ENCODE measurements around the gene CEP63. TPM values are rescaled to one million over a fixed set of nuclear protein-coding genes. Genes with fewer than 3 reads are reported as not detected.

Gene CEP63
- total RNA-seq, 2 experiments from 2014 or later = 13.2 to 15.1 TPM

GRCh38 chr3:134449277-134449676 is 36.6 kb upstream of the CEP63 start:
- Histone ChIP-seq H3K4me3 (ENCODE audit: low read length) (no peak overlapping the region), H3K9me3 (ENCODE audit: control insufficient read depth in 1 of 2, insufficient read depth in 1 of 2, low read length in 2 of 2) (peaks cover 5 to 13% of the 10 kb centered on the region in 2 experiments), H3K27me3 (ENCODE audit: control insufficient read depth in 1 of 2, insufficient read depth in 2 of 2, low read length in 2 of 2) (peaks cover 7 to 11% of the 10 kb centered on the region in 2 experiments), H3K4me1 (ENCODE audit: insufficient read depth, low read length) (no peaks in the 10 kb centered on the region), H3K27ac (ENCODE audit: low read depth in 1 of 2, low read length in 2 of 2) (no peak overlapping the region), H3K36me3 (ENCODE audit: insufficient read depth, low read length) (no peaks in the 10 kb centered on the region)
- no peak overlapping the region for H3K4me3 Mint-ChIP-seq
- ATAC-seq (ENCODE audit: poor library complexity) = no peak
- intact Hi-C loops (cut with DNase I, micrococcal nuclease) = no loop called here
- ChIA-PET CTCF (no interaction called here), POLR2A (no interaction called here)
- no peaks in the 10 kb centered on the region for H3K9me3 Mint-ChIP-seq
- H3K4me1 Mint-ChIP-seq (ENCODE audit: low read depth) = no peaks in the 10 kb centered on the region
- H3K36me3 Mint-ChIP-seq (ENCODE audit: low read depth) = no peaks in the 10 kb centered on the region
- H3K27ac Mint-ChIP-seq = no peak overlapping the region
- peak in 3 of 14 experiments; percentile 3 to 21 (median 18) for DNase-seq
- no peak for TF ChIP-seq CTCF (IDR thresholded peaks at IDR 0.05)
- peaks cover 36% of the 10 kb centered on the region for H3K27me3 Mint-ChIP-seq

GRCh38 chr3:134449951-134450350 is 35.9 kb upstream of the CEP63 start:
- no peak overlapping the region for H3K27ac Mint-ChIP-seq
- ATAC-seq (ENCODE audit: poor library complexity) (no peak), DNase-seq (no peak)
- H3K27me3 Mint-ChIP-seq = peaks cover 36% of the 10 kb centered on the region
- ChIA-PET POLR2A (no interaction called here), CTCF (no interaction called here)
- TF ChIP-seq CTCF (IDR thresholded peaks at IDR 0.05) = no peak
- H3K36me3 ChIP-seq (ENCODE audit: insufficient read depth, low read length) = no peaks in the 10 kb centered on the region
- H3K27me3 ChIP-seq (ENCODE audit: control insufficient read depth in 1 of 2, insufficient read depth in 2 of 2, low read length in 2 of 2) = peaks cover 7 to 11% of the 10 kb centered on the region in 2 experiments
- H3K27ac ChIP-seq (ENCODE audit: low read depth in 1 of 2, low read length in 2 of 2) = no peak overlapping the region
- no peak overlapping the region for H3K4me3 Mint-ChIP-seq
- intact Hi-C loops (cut with DNase I, micrococcal nuclease) = no loop called here
- H3K36me3 Mint-ChIP-seq (ENCODE audit: low read depth) = no peaks in the 10 kb centered on the region
- no peaks in the 10 kb centered on the region for H3K9me3 Mint-ChIP-seq
- H3K9me3 ChIP-seq (ENCODE audit: control insufficient read depth in 1 of 2, insufficient read depth in 1 of 2, low read length in 2 of 2) = peaks cover 5 to 13% of the 10 kb centered on the region in 2 experiments
- H3K4me3 ChIP-seq (ENCODE audit: low read length) = no peak overlapping the region
- H3K4me1 ChIP-seq (ENCODE audit: insufficient read depth, low read length) = no peaks in the 10 kb centered on the region
- H3K4me1 Mint-ChIP-seq (ENCODE audit: low read depth) = no peaks in the 10 kb centered on the region

GRCh38 chr3:134453631-134454030 is 32.2 kb upstream of the CEP63 start:
- H3K36me3 ChIP-seq (ENCODE audit: insufficient read depth, low read length) = no peaks in the 10 kb centered on the region
- intact Hi-C loops (cut with DNase I, micrococcal nuclease) = no loop called here
- H3K9me3 ChIP-seq (ENCODE audit: control insufficient read depth in 1 of 2, insufficient read depth in 1 of 2, low read length in 2 of 2) = no peaks in the 10 kb centered on the region
- DNase-seq = no peak
- TF ChIP-seq CTCF (IDR thresholded peaks at IDR 0.05) = no peak
- no peak overlapping the region for H3K27ac ChIP-seq (ENCODE audit: low read depth in 1 of 2, low read length in 2 of 2)
- H3K4me3 Mint-ChIP-seq = no peak overlapping the region
- no peak overlapping the region for H3K27ac Mint-ChIP-seq
- H3K4me3 ChIP-seq (ENCODE audit: low read length) = no peak overlapping the region
- no peak for ATAC-seq (ENCODE audit: poor library complexity)
- ChIA-PET POLR2A (no interaction called here), CTCF (no interaction called here)
- no peaks in the 10 kb centered on the region for H3K4me1 ChIP-seq (ENCODE audit: insufficient read depth, low read length)
- no peaks in the 10 kb centered on the region for H3K4me1 Mint-ChIP-seq (ENCODE audit: low read depth)
- H3K27me3 Mint-ChIP-seq = peaks cover 33% of the 10 kb centered on the region
- no peaks in the 10 kb centered on the region for H3K9me3 Mint-ChIP-seq
- peaks cover 0 to 23% of the 10 kb centered on the region in 2 experiments for H3K27me3 ChIP-seq (ENCODE audit: control insufficient read depth in 1 of 2, insufficient read depth in 2 of 2, low read length in 2 of 2)
- no peaks in the 10 kb centered on the region for H3K36me3 Mint-ChIP-seq (ENCODE audit: low read depth)

Data from CD4-positive, alpha-beta T cell (primary cell).